OCI-LY7 (cell line): Measurements from ENCODE around the gene ANKZF1.
"Not testable (repeated sequence)": the region's sequence is repeated elsewhere in the genome, so short reads cannot be mapped to it uniquely, and the experiment has no call there.

Source experiments
- EZH2phosphoT487 ChIP-seq: fragments of 200-600 bp; sonication (generic); IDR thresholded peaks from 2 replicates; pipeline ENCODE4 v1.6.1; 2018; ENCODE audit warnings: low read depth, borderline replicate concordance, mild to moderate bottlenecking, mixed run types, antibody characterized with exemption, low read length, moderate library complexity, mixed read lengths
- TF ChIP-seq, protein P1 (sequence below): fragments of 200-600 bp; sonication (generic); conservative IDR thresholded peaks from 2 replicates; pipeline ENCODE4 v1.5.1; 2014; ENCODE audit warnings: mild to moderate bottlenecking, antibody characterized with exemption, low read length, moderate library complexity, mixed read lengths

DNA sequence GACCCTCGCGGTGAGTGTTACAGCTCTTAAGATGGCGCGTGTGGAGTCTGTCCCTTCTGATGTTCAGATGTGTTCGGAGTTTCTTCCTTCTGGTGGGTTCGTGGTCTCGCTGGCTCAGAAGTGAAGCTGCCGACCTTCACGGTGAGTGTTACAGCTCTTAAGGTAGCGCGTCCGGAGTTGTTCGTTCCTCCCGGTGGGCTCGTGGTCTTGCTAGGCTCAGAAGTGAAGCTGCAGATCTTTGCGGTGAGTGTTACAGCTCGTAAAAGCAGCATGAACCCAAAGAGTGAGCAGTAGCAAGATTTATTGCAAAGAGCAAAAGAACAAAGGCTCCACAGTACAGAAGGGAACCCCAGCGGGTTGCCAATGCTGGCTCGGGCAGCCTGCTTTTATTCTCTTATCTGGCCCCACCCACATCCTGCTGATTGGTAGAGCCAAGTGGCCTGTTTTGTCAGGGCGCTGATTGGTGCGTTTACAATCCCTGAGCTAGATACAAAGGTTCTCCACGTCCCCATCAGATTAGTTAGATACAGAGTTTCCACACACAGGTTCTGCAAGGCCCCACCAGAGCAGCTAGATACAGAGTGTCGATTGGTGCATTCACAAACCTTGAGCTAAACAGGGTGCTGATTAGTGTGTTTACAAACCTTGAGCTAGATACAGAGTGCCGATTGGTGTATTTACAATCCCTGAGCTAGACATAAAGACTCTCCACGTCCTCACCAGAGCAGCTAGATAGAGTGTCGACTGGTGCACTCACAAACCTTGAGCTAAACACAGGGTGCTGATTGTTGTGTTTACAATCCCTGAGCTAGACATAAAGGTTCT lies 28.9 kb upstream of the ANKZF1 start:
- TF ChIP-seq, protein P1, sequence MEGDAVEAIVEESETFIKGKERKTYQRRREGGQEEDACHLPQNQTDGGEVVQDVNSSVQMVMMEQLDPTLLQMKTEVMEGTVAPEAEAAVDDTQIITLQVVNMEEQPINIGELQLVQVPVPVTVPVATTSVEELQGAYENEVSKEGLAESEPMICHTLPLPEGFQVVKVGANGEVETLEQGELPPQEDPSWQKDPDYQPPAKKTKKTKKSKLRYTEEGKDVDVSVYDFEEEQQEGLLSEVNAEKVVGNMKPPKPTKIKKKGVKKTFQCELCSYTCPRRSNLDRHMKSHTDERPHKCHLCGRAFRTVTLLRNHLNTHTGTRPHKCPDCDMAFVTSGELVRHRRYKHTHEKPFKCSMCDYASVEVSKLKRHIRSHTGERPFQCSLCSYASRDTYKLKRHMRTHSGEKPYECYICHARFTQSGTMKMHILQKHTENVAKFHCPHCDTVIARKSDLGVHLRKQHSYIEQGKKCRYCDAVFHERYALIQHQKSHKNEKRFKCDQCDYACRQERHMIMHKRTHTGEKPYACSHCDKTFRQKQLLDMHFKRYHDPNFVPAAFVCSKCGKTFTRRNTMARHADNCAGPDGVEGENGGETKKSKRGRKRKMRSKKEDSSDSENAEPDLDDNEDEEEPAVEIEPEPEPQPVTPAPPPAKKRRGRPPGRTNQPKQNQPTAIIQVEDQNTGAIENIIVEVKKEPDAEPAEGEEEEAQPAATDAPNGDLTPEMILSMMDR: not testable (repeated sequence)
- TF ChIP-seq EZH2phosphoT487: not testable (repeated sequence)
